DMS114 treated with DMSO at 0.1 percent for 48 hours (cell line): ENCODE results near the gene ALDH1A2.
"Not testable (repeated sequence)": the region's sequence is repeated elsewhere in the genome, so short reads cannot be mapped to it uniquely, and the experiment has no call there.

ENCODE experiments used
- DNase-seq: peaks from one replicate; lab custom pipeline; 2025; ENCODE audit not compliant: unreplicated experiment; lab: John Stamatoyannopoulos, UW

Gene ALDH1A2

GRCh38 chr15:58002338-58003126, 63.0 kb downstream of the ALDH1A2 start:
- DNase-seq, result no peak

DNA sequence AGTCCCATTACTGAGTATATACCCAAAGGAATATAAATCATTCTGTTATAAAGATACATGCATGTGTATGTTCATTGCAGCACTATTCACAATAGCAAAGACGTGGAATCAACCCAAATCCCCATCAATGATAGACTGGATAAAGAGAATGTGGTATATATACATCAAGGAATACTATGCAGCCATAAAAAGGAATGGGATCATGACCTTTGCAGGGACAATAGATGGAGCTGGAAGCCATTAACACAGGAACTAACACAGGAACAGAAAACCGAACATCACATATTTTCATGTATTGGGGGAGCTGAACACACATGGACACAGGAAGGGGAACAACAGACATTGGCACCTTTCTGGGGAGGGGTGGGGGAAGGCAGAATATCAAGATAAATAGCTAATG, 65.8 kb downstream of the ALDH1A2 start:
- not testable (repeated sequence) for DNase-seq

- DNase-seq, result no peak
Measured at GRCh38 chr15:57996561-57996960, 69.0 kb downstream of the ALDH1A2 start.

DNA sequence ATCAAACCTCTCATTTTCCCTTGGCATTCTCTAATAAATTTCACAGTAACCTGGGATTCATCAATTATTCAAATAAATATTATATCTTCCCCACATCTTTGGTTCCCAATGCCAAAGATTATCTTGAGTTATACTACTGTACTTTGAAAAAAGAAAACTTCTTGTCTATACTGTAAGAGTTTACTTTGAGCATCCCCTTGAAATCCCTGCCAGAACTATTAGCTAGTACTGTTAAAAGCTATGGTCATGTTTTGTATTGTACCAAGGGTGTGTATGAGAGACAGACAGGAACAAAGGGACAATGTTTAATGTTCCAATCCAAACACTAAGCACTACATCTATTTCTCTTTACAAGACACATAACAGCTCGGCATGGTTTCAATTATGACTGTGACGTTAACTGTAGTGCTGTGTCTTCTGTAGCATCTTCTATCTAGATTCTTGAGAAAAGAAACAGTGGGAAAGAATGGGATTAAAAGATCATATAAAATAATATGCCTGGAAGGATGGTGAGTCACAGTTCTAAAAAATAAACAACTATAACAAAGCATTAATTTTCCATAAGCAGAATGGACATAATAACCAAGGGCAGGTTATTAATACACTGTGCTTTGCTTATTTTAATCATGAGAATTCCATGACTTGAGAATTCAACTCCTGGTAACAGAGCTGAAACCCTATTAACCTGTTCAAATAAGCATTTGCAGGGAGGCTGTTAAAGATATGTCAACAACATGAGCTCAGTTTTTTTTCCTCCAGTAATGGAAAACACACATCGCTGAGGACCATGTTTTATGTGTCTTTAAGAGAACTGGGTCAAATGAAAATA, 71.1 kb downstream of the ALDH1A2 start:
- DNase-seq, result no peak

DNA sequence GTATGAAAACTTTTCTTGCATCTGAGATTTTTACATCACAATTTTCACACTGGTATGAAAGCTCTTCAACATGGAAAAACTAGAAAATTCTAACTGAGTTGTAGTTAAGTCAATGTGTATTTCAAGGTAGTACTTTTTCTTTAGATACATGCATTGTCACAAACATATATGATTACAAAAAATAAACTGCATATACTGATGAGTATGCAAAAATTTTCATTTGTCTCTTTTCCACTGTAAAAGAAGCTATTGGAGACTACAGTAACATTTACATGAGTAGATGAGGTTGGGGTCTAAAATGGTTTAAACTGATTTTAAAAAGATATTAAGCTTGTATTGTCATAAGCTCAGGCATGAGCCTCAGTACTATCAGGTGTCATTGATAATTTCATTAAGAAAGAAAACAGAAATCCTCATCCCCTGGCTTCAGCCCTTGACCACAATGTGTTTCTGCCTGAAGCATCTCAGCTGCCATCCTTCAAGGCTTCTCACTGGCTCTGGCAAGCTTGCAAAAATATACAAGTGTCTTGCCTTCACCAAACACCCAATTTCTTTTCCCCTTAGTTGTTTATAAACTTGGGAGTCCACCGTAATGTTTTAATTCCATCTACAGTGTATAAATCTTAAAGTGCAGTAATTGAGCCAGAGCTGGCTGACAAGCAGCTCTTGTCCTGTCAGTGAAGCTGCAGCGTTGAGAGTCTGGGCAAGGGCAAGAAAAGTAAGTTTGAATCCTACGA, 71.9 kb downstream of the ALDH1A2 start:
- no peak for DNase-seq

DNA sequence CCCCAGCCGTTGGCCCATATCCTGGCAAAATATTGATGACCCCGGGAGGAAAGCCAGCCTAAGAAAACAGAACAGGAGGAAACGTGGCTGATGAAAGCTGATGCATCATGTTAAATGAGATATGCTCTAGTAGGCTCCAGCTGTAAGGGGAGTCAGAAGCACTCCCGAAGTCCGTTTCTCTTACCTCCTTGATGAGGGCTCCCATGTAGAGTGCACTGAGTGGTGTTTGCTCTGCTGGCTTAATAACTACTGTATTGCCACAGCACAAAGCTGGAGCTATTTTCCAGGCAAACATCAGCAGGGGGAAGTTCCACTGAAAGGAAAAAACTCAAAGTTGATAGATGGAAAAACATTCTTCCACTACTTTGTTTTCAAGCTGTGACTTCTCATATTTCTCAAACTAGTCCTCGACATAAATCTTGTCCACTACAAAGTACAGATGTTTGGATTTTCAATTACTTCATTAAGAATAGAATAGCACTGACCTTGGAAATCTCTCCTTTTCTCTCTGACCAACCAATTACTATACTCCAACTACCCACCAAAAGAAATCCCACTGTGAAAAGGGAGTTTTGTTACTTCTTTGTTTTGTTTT, 72.7 kb downstream of the ALDH1A2 start:
- DNase-seq, result no peak

GRCh38 chr15:57973534-57973933, 92.0 kb downstream of the ALDH1A2 start:
- no peak for DNase-seq

GRCh38 chr15:57972864-57973263, 92.6 kb downstream of the ALDH1A2 start:
- DNase-seq, result no peak

- no peak for DNase-seq
Measured at GRCh38 chr15:57969996-57970395, 95.5 kb downstream of the ALDH1A2 start.

GRCh38 chr15:57969355-57969754, 96.2 kb downstream of the ALDH1A2 start:
- no peak for DNase-seq

GRCh38 chr15:57962887-57963286, 102.6 kb downstream of the ALDH1A2 start:
- DNase-seq, result no peak

DNA sequence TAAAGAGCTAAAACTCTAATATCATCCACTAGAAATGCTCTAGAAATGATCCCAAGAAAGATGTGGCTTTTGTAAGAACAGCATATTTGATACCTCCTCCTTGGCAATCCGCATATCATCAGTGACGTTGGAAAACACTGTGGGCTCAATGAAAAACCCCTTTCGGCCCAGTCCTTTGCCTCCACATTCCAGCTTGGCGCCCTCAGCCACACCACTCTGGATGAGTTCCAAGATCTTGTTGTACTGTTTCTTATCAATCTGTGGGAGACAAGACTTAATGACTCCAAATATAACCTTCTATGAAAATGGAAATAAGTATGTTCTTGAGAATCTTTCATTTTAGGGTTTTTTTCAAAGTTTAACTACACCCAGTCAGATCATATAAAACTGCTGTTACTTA, 103.6 kb downstream of the ALDH1A2 start:
- DNase-seq, result no peak

DNA sequence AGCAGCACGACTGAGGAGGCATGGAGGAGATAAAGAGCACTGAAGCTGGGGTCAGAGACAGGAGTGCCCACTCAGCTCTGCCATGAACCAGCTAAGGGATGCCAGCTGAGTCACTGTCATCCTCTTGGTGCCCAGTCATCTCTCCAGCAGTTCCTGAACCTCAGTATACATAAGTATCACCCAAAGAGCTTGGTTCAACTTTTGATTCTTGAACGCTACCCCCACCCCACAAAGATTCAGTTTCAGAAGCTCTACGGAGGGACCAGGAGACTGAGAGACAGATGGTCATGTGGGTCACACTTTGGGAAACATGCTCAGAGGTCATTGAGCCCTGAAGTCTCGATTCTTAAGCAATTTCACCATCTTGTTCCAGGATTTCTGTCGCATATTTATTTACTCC, 108.4 kb downstream of the ALDH1A2 start:
- DNase-seq, result no peak

- no peak for DNase-seq
Measured at GRCh38 chr15:57953874-57954273, 111.6 kb downstream of the ALDH1A2 start.

DNA sequence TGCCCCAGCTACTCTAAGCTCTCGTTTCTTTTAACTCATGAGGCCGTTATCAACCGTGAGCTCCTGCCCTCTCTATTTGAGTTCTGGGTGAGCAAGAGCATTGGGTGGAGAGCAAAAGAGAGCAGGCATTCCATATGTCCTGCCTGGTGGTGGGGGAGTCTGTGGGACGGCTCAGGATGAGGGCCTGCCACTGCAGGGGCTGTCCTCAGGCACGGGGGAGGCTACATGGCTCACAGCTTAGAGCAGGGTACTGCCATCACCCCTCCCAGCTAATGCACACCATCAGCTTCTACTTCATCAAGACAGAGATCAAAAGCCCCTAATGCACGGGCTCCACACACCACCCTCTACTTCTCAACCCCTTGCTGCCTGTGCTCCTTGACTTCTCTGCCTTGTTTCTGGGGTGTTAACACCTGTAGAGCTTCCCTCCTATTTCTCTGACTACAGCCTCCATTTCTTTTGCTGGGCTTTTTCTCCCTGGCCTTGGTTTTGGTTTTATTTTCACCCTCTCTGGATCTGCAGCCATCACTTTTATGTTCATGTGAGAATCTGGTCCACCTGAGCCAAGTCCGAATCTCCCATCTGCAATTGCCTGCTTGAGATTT, 114.1 kb downstream of the ALDH1A2 start:
- DNase-seq, result no peak

- no peak for DNase-seq
Measured at GRCh38 chr15:57950381-57950946, 115.0 kb downstream of the ALDH1A2 start.

DNA sequence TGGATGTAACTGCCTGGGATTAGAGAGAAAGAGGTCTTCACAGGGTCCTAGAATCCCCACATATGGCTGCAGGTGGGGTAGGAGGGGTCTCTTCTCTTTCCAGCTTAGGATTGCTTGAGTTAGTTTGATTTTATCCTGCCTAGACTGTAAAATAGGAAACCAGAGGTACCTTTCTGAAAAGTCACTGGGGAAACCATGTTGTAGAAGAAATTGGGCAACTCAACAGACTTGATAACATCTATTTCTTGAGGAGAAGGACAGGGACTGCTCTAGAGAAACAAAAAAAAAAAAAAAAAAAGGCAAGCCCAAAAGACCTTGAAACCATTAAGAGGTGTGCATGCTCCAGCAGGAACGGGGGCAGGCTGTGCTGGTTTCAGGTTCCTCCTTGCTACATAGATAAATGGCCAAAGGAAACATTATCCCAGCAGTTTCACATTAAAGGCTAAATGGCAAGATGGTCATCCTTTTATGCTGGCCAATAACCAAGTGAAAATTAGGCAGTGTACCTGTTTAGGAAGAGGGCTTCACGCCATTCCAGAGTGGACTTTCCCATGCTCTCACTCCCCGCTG, 116.1 kb downstream of the ALDH1A2 start:
- DNase-seq, result no peak

- DNase-seq, result no peak
Measured at GRCh38 chr15:57948351-57949289, 116.9 kb downstream of the ALDH1A2 start.

DNA sequence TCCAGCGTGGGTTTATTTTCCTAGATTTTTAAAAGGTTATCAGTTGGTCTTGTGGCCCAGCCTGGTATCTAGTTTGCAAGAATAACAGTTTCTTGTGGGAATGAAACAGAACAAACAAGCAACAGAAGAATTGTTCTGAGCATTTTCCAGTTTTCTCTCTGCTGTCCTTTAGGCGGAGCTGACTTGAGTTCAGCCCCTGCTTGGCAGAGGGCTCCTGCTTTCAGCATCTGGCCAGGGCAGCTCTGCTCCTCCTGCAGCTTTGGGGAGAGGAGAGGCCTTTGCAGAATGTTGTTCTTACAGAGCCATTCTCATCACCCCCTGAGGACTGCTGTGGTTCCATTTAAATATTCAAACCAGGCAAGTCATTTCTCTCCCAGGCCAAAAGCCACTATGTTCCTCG, 117.7 kb downstream of the ALDH1A2 start:
- no peak for DNase-seq
